Neural crest cell (in vitro differentiated cells): ENCODE results near the gene CLEC3A. TPM values are rescaled to one million over a fixed set of nuclear protein-coding genes. Genes with fewer than 3 reads are reported as not detected.

ENCODE experiments used
- DNase-seq: peaks from one replicate; pipeline ENCODE4 v3.0.0; 2021; ENCODE audit warnings: low read depth, mixed read lengths, low spot score
- H3K27ac Mint-ChIP-seq: one replicate; pipeline ENCODE4 v1.8.0; 2021; ENCODE audit warnings: mild to moderate bottlenecking, mixed read lengths; ENCODE audit not compliant: unreplicated experiment
- H3K27me3 Mint-ChIP-seq: 2 replicates; pipeline ENCODE4 v1.8.0; 2021; ENCODE audit warnings: low read depth, mild to moderate bottlenecking, mixed read lengths
- H3K36me3 Mint-ChIP-seq: 2 replicates; pipeline ENCODE4 v1.8.0; 2021; ENCODE audit warnings: low read depth, mild to moderate bottlenecking, mixed read lengths
- H3K4me1 Mint-ChIP-seq: 2 replicates; pipeline ENCODE4 v1.8.0; 2021; ENCODE audit warnings: mixed read lengths
- H3K4me3 Mint-ChIP-seq: one replicate; pipeline ENCODE4 v1.8.0; 2021; ENCODE audit warnings: mild to moderate bottlenecking, mixed read lengths
- H3K9me3 Mint-ChIP-seq: 2 replicates; pipeline ENCODE4 v1.8.0; 2021; ENCODE audit warnings: mixed read lengths
- CTCF ChIP-seq: fragments of 200-600 bp; sonication (generic); conservative IDR thresholded peaks from 2 replicates; pipeline ENCODE4 v1.5.0; 2021; ENCODE audit warnings: antibody characterized with exemption, mild to moderate bottlenecking
- total RNA-seq: library from RNA; stranded (reverse); gene quantifications from 2 replicates; pipeline ENCODE4 v1.2.1, GENCODE V29; 2021

The CLEC3A gene
- total RNA-seq, 1 donor from 2014 or later: not detected

- Mint-ChIP-seq H3K4me1 (peaks cover 6% of the 10 kb centered on the region), H3K27me3 (no peaks in the 10 kb centered on the region), H3K4me3 (no peak overlapping the region), H3K27ac (no peak overlapping the region), H3K36me3 (no peaks in the 10 kb centered on the region), H3K9me3 (peaks cover 3% of the 10 kb centered on the region)
- peak; percentile 5 for DNase-seq
- TF ChIP-seq CTCF: peak; percentile 26
These were observed 16.5 kb upstream of the CLEC3A start for GRCh38 chr16:78005881-78006280.

GRCh38 chr16:78007121-78007520 is 15.2 kb upstream of the CLEC3A start:
- Mint-ChIP-seq H3K27me3 (peaks cover 10% of the 10 kb centered on the region), H3K9me3 (peaks cover 3% of the 10 kb centered on the region), H3K27ac (no peak overlapping the region), H3K4me3 (no peak overlapping the region), H3K36me3 (no peaks in the 10 kb centered on the region), H3K4me1 (peaks cover 6% of the 10 kb centered on the region)
- TF ChIP-seq CTCF: no peak
- DNase-seq: no peak

DNA sequence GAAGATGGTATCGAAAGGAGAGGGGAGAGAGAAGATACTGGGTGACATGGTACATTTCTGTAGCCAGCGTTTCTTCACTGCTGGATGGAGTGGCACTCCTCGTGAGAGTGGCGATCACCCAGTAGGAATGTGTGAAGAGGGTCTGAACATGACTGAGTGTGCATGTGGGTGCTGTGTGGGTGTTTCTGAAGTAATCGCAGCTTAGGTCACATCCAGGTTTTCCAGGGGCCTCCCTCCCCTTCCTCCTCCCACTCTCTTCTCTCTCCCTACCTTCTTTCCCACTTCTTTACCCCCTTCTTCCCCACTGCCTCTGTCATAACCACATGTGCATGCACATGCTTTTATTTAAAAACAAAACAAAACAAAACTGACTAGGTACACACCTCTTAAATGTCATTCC is 1.8 kb downstream of the CLEC3A start:
- DNase-seq: no peak
- Mint-ChIP-seq H3K9me3 (peaks cover 2% of the 10 kb centered on the region), H3K4me1 (no peaks in the 10 kb centered on the region), H3K4me3 (no peak overlapping the region), H3K27ac (no peak overlapping the region), H3K27me3 (peaks cover 41% of the 10 kb centered on the region), H3K36me3 (no peaks in the 10 kb centered on the region)
- no peak for TF ChIP-seq CTCF

GRCh38 chr16:78025631-78026030 is 3.3 kb downstream of the CLEC3A start:
- no peaks in the 10 kb centered on the region for H3K36me3 Mint-ChIP-seq
- no peak overlapping the region for H3K4me3 Mint-ChIP-seq
- no peak for TF ChIP-seq CTCF
- H3K9me3 Mint-ChIP-seq: peaks cover 2% of the 10 kb centered on the region
- H3K4me1 Mint-ChIP-seq: no peaks in the 10 kb centered on the region
- peaks cover 43% of the 10 kb centered on the region for H3K27me3 Mint-ChIP-seq
- no peak for DNase-seq
- no peak overlapping the region for H3K27ac Mint-ChIP-seq

DNA sequence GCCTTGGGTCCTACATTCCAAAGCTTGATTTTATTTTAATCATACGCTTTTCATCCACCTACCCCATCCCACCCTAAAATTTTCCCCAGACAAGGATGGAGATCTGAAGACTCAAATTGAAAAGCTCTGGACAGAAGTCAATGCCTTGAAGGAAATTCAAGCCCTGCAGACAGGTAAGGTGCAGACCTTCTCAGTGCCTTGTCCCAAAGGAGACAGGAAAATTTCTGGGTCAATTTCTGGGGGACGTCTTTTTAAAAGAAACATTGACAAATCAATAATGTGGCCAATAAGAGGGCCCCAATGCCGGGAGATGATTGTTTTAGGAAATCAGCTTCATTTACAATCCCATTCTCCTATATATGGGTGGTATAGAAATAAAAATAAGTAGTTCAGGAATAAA is 5.7 kb downstream of the CLEC3A start:
- TF ChIP-seq CTCF: no peak
- Mint-ChIP-seq H3K4me3 (no peak overlapping the region), H3K27ac (no peak overlapping the region), H3K9me3 (peaks cover 2% of the 10 kb centered on the region), H3K27me3 (peaks cover 42% of the 10 kb centered on the region), H3K36me3 (no peaks in the 10 kb centered on the region), H3K4me1 (no peaks in the 10 kb centered on the region)
- no peak for DNase-seq

DNA sequence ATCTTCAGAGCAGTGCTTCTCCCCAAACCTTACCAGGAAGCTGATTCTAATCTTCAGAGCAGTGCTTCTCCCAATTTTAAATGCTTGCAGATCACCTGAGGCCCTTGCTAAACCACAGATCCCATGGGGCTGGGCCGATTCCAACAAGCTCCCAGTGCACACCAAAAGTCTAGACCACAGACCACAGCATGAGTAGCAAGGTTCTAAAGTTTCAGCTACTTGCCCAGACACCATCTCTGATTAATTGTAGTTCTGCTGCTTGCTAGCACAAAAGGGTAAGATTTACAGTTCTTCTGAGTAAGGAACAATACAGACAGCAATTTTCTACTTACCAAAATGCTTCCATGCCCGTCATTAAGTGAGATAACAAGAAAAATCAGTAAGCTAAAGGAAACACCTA is 12.2 kb downstream of the CLEC3A start:
- no peak for TF ChIP-seq CTCF
- Mint-ChIP-seq H3K27me3 (peaks cover 58% of the 10 kb centered on the region), H3K27ac (no peak overlapping the region), H3K4me1 (no peaks in the 10 kb centered on the region), H3K36me3 (no peaks in the 10 kb centered on the region), H3K9me3 (no peaks in the 10 kb centered on the region), H3K4me3 (no peak overlapping the region)
- DNase-seq: no peak
